Endodermal cell (in vitro differentiated cells): ENCODE data around the gene ZNF25. TPM values are rescaled to one million over a fixed set of nuclear protein-coding genes. Genes with fewer than 3 reads are reported as not detected.
A peak's percentile ranks its signal among the peaks of the same experiment; 100 is the strongest.

Source experiments
- DNase-seq: peaks from one replicate; pipeline ENCODE4 v3.0.0-alpha.2; 2017
- H3K27ac ChIP-seq: 2 replicates; pipeline ENCODE4 v1.5.1; 2013; ENCODE audit warnings: mild to moderate bottlenecking, low read depth, low read length, moderate library complexity
- H3K27me3 ChIP-seq: 2 replicates; pipeline ENCODE4 v1.6.1; 2013; ENCODE audit warnings: mild to moderate bottlenecking, low read length, moderate library complexity; ENCODE audit not compliant: insufficient read depth, control insufficient read depth, poor library complexity, severe bottlenecking
- H3K36me3 ChIP-seq: 2 replicates; pipeline ENCODE4 v1.7.0; 2013; ENCODE audit warnings: mild to moderate bottlenecking, low read length, moderate library complexity; ENCODE audit not compliant: control insufficient read depth, insufficient read depth
- H3K4me1 ChIP-seq: one replicate; pipeline ENCODE4 v1.7.0; 2013; ENCODE audit warnings: low read length; ENCODE audit not compliant: control insufficient read depth, insufficient read depth
- H3K4me3 ChIP-seq: 2 replicates; pipeline ENCODE4 v1.5.1; 2013; ENCODE audit warnings: mild to moderate bottlenecking, low read length, moderate library complexity
- H3K9ac ChIP-seq: 2 replicates; pipeline ENCODE4 v1.6.1; 2013; ENCODE audit warnings: mild to moderate bottlenecking, low read length, moderate library complexity; ENCODE audit not compliant: poor library complexity, severe bottlenecking; ENCODE audit errors: extremely low read depth
- H3K9me3 ChIP-seq: 2 replicates; pipeline ENCODE4 v1.6.1; 2013; ENCODE audit warnings: mild to moderate bottlenecking, low read length, moderate library complexity; ENCODE audit not compliant: control insufficient read depth
- H3K27ac Mint-ChIP-seq: 2 replicates; pipeline ENCODE4 v1.8.0; 2020; ENCODE audit warnings: mixed read lengths
- H3K27me3 Mint-ChIP-seq: 2 replicates; pipeline ENCODE4 v1.8.0; 2021; ENCODE audit warnings: mild to moderate bottlenecking, mixed read lengths; ENCODE audit not compliant: insufficient read depth
- H3K36me3 Mint-ChIP-seq: 2 replicates; pipeline ENCODE4 v1.8.0; 2020; ENCODE audit warnings: low read depth, mixed read lengths
- H3K4me1 Mint-ChIP-seq: 2 replicates; pipeline ENCODE4 v1.8.0; 2020; ENCODE audit warnings: mixed read lengths
- H3K4me3 Mint-ChIP-seq: 2 replicates; pipeline ENCODE4 v1.8.0; 2020; ENCODE audit warnings: mild to moderate bottlenecking, moderate library complexity, mixed read lengths
- H3K9me3 Mint-ChIP-seq: 2 replicates; pipeline ENCODE4 v1.8.0; 2020; ENCODE audit warnings: mild to moderate bottlenecking, mixed read lengths
- WGBS, 2 experiments: methylation state at CpG; one replicate each; pipeline versions ENCODE4 v1.1.5 to v1.1.7; 2013; ENCODE audit warnings: missing lambda C conversion rate in 2 of 2, mixed read lengths in 1 of 2; ENCODE audit not compliant: insufficient coverage in 1 of 2, insufficient read length in 1 of 2; 5-methylcytosine and 5-hydroxymethylcytosine counted together
- total RNA-seq, 2 donors: library from RNA; stranded (reverse); fragmentation: NEBNext Ultra II Directional in 1 of 2; extraction: Animal tissue kit (Norgen Biotek cat#: 25700) in 1 of 2; gene quantifications; 2 replicates in 1 of 2; 3 replicates in 1 of 2; pipeline ENCODE4 v1.2.1, GENCODE V29; 2021
- TF ChIP-seq, protein P1 (sequence below): fragments of 200-600 bp; sonication (generic); conservative IDR thresholded peaks from 2 replicates; pipeline ENCODE4 v1.5.0; 2021; ENCODE audit warnings: antibody characterized with exemption, mild to moderate bottlenecking

ZNF25 gene
- total RNA-seq, 2 donors from 2014 or later = 0.55 to 1.8 TPM

DNA sequence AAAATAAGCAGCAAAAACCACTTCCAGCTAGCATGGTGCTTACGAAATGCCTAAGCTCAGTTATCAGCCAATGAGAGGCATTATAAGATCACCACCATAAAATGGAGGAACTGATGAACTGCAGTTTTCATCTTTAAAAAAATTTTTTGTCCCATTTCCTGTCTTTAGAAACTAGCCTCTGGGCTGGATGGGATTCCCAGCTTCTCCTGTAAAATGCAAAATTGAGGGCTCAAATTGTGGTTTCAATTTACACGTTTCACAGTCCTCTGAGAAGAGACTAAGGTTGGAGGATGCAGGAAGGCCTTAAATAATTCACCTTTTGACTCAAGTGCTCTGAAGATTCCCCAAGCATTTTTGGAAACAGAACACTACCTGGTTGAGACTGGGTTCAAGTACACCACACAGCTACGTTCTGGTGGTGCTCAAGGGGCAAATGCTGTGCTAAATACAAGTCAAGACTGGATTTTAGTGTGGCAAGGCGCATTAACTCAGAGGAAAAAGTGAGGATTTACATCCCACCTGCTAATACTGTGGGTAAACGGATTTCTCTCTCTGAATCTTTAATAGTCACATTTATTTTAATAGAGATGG, 951 bp downstream of the ZNF25 start:
- Mint-ChIP-seq H3K36me3 (peaks cover 2% of the 10 kb centered on the region), H3K27me3 (no peaks in the 10 kb centered on the region), H3K4me1 (no peaks in the 10 kb centered on the region), H3K4me3 (peak overlapping the region; percentile 73), H3K27ac (peak overlapping the region; percentile 93), H3K9me3 (peaks cover 39% of the 10 kb centered on the region)
- DNase-seq = no peak
- 63 to 67% methylated on average over 1 to 5 of the region's 5 CpGs for WGBS, 2 experiments
- Histone ChIP-seq H3K9ac (peak overlapping the region; percentile 63), H3K36me3 (no peaks in the 10 kb centered on the region), H3K27ac (peak overlapping the region; percentile 85), H3K27me3 (no peaks in the 10 kb centered on the region), H3K4me1 (no peaks in the 10 kb centered on the region), H3K9me3 (no peaks in the 10 kb centered on the region), H3K4me3 (peak overlapping the region; percentile 84)
- TF ChIP-seq, protein P1, sequence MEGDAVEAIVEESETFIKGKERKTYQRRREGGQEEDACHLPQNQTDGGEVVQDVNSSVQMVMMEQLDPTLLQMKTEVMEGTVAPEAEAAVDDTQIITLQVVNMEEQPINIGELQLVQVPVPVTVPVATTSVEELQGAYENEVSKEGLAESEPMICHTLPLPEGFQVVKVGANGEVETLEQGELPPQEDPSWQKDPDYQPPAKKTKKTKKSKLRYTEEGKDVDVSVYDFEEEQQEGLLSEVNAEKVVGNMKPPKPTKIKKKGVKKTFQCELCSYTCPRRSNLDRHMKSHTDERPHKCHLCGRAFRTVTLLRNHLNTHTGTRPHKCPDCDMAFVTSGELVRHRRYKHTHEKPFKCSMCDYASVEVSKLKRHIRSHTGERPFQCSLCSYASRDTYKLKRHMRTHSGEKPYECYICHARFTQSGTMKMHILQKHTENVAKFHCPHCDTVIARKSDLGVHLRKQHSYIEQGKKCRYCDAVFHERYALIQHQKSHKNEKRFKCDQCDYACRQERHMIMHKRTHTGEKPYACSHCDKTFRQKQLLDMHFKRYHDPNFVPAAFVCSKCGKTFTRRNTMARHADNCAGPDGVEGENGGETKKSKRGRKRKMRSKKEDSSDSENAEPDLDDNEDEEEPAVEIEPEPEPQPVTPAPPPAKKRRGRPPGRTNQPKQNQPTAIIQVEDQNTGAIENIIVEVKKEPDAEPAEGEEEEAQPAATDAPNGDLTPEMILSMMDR = no peak

DNA sequence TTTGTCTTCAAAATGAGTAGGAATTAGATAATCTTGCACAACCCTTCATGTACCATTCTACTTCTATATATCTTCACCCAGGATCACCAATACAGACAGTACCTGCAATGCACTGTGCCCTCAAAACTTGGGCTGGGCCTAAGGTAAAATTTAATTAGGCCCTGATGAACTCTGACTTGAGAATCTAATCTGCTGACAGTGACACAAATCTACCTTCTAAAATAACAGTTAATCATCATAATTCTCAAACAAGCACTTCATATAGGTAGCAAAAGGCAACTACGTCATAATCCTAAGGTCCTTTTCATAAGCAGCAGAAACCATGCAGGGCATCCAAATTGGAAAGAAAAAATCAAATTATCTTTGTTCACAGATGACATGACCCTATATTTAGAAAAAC, 4.1 kb downstream of the ZNF25 start:
- H3K9me3 Mint-ChIP-seq = peaks cover 51% of the 10 kb centered on the region
- no peak overlapping the region for H3K9ac ChIP-seq
- H3K36me3 ChIP-seq = no peaks in the 10 kb centered on the region
- no peaks in the 10 kb centered on the region for H3K4me1 ChIP-seq
- H3K27ac Mint-ChIP-seq = no peak overlapping the region
- DNase-seq = no peak
- peaks cover 2% of the 10 kb centered on the region for H3K36me3 Mint-ChIP-seq
- no peaks in the 10 kb centered on the region for H3K27me3 Mint-ChIP-seq
- H3K4me1 Mint-ChIP-seq = no peaks in the 10 kb centered on the region
- WGBS, 2 experiments = 89 to 91% methylated on average over 1 of the region's 1 CpG
- H3K9me3 ChIP-seq = peaks cover 12% of the 10 kb centered on the region
- TF ChIP-seq, protein P1 = no peak
- no peak overlapping the region for H3K4me3 Mint-ChIP-seq
- no peak overlapping the region for H3K4me3 ChIP-seq
- H3K27me3 ChIP-seq = no peaks in the 10 kb centered on the region
- H3K27ac ChIP-seq = no peak overlapping the region

DNA sequence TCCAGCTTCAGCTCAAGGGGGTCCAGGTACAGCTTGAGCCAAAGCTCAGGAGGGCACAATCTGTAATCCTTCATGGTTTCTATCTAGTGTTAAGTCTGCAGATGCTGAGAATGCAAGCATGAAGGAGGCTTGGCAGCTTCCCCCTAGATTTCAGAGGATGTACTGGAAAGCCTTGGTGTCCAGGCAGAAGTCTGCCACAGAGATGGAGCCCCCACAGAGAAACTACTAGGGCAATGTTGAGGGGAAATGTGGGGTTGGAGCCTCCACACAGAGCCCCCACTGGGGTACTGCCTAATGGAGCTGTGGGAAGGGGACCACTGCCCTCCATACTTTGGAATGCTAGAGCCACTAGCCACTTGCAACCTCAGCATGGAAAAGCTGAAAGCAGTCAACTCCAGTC, 11.4 kb downstream of the ZNF25 start:
- no peaks in the 10 kb centered on the region for H3K4me1 Mint-ChIP-seq
- Histone ChIP-seq H3K36me3 (no peaks in the 10 kb centered on the region), H3K27ac (no peak overlapping the region), H3K27me3 (no peaks in the 10 kb centered on the region), H3K9ac (no peak overlapping the region), H3K4me3 (no peak overlapping the region), H3K4me1 (no peaks in the 10 kb centered on the region), H3K9me3 (peaks cover 46% of the 10 kb centered on the region)
- TF ChIP-seq, protein P1 = no peak
- H3K9me3 Mint-ChIP-seq = peaks cover 85% of the 10 kb centered on the region
- H3K4me3 Mint-ChIP-seq = no peak overlapping the region
- H3K27ac Mint-ChIP-seq = no peak overlapping the region
- no peaks in the 10 kb centered on the region for H3K36me3 Mint-ChIP-seq
- DNase-seq = no peak
- H3K27me3 Mint-ChIP-seq = no peaks in the 10 kb centered on the region
